Progenitor cell of endocrine pancreas (in vitro differentiated cells): ENCODE data around the gene SPINT4. TPM values are rescaled to one million over a fixed set of nuclear protein-coding genes. Genes with fewer than 3 reads are reported as not detected.

Experiments used
- DNase-seq: peaks from one replicate; pipeline ENCODE4 v3.0.0; 2021; ENCODE audit warnings: low spot score; ENCODE audit not compliant: unreplicated experiment
- H3K27ac Mint-ChIP-seq: 2 replicates; pipeline ENCODE4 v1.8.0; 2021; ENCODE audit warnings: mild to moderate bottlenecking, moderate library complexity, mixed read lengths
- H3K27me3 Mint-ChIP-seq: 2 replicates; pipeline ENCODE4 v1.8.0; 2021; ENCODE audit warnings: mixed read lengths
- H3K36me3 Mint-ChIP-seq: 2 replicates; pipeline ENCODE4 v1.8.0; 2022; ENCODE audit warnings: mixed read lengths; ENCODE audit not compliant: insufficient read depth
- H3K4me1 Mint-ChIP-seq: 2 replicates; pipeline ENCODE4 v1.8.0; 2021; ENCODE audit warnings: low read depth, mixed read lengths
- H3K4me3 Mint-ChIP-seq: 2 replicates; pipeline ENCODE4 v1.8.0; 2021; ENCODE audit warnings: low read depth, mild to moderate bottlenecking, moderate library complexity, mixed read lengths
- H3K9me3 Mint-ChIP-seq: 2 replicates; pipeline ENCODE4 v1.8.0; 2021; ENCODE audit warnings: low read depth, mixed read lengths
- total RNA-seq: library from RNA; stranded (reverse); gene quantifications from 2 replicates; pipeline ENCODE4 v1.2.1, GENCODE V29; 2021
- TF ChIP-seq, protein P1 (sequence below): fragments of 200-600 bp; sonication (generic); IDR thresholded peaks from one replicate; pipeline ENCODE4 v1.5.0; 2021; ENCODE audit warnings: antibody characterized with exemption, mild to moderate bottlenecking; ENCODE audit not compliant: unreplicated experiment

Gene SPINT4
- total RNA-seq, 1 donor from 2014 or later: not detected

DNA sequence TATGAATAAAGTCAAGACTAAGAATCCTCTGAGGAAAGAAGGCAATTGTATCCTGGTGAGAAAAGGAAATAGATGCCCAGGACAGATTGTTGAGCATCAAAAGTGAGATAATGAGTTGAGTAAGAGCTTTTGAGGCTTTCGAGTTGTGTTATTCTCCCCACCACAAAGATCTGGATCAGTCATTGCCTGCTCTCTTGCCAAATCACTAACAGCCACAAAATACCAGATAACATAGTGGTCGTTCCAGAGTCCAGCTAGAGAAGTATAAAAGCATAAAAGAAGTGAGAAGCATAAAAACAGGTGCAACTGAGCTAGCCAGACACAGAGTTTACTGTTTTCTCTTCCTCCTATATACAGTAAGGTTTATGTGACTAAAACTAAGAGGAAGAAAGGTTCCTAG is 4.9 kb downstream of the SPINT4 start:
- TF ChIP-seq, protein P1, sequence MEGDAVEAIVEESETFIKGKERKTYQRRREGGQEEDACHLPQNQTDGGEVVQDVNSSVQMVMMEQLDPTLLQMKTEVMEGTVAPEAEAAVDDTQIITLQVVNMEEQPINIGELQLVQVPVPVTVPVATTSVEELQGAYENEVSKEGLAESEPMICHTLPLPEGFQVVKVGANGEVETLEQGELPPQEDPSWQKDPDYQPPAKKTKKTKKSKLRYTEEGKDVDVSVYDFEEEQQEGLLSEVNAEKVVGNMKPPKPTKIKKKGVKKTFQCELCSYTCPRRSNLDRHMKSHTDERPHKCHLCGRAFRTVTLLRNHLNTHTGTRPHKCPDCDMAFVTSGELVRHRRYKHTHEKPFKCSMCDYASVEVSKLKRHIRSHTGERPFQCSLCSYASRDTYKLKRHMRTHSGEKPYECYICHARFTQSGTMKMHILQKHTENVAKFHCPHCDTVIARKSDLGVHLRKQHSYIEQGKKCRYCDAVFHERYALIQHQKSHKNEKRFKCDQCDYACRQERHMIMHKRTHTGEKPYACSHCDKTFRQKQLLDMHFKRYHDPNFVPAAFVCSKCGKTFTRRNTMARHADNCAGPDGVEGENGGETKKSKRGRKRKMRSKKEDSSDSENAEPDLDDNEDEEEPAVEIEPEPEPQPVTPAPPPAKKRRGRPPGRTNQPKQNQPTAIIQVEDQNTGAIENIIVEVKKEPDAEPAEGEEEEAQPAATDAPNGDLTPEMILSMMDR: no peak
- H3K27ac Mint-ChIP-seq: no peak overlapping the region
- H3K4me1 Mint-ChIP-seq: no peaks in the 10 kb centered on the region
- no peak overlapping the region for H3K4me3 Mint-ChIP-seq
- no peak for DNase-seq
- H3K9me3 Mint-ChIP-seq: peaks cover 8% of the 10 kb centered on the region
- peaks cover 2% of the 10 kb centered on the region for H3K36me3 Mint-ChIP-seq
- peaks cover 10% of the 10 kb centered on the region for H3K27me3 Mint-ChIP-seq

DNA sequence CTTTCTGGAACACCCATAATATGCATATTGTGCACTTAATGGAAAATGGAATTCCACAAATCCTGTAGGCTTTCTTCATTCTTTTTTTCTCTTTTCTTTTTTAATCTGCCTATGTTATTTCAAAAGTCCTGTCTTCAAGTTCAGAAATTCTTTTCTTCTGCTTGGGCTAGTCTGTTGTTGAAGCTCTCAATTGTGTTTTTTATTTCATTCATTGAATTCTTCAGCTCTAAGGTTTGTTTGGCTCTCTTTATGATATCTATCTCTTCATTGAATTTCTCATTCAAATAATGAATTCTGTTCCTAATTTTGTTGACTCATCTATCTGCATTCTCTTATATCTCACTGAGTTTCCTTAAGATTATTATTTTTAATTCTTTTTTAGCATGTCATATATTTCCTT is 10.1 kb downstream of the SPINT4 start:
- Mint-ChIP-seq H3K36me3 (peaks cover 2% of the 10 kb centered on the region), H3K4me1 (no peaks in the 10 kb centered on the region), H3K27me3 (no peaks in the 10 kb centered on the region), H3K9me3 (peaks cover 24% of the 10 kb centered on the region), H3K4me3 (no peak overlapping the region), H3K27ac (no peak overlapping the region)
- DNase-seq: no peak
- TF ChIP-seq, protein P1: no peak

DNA sequence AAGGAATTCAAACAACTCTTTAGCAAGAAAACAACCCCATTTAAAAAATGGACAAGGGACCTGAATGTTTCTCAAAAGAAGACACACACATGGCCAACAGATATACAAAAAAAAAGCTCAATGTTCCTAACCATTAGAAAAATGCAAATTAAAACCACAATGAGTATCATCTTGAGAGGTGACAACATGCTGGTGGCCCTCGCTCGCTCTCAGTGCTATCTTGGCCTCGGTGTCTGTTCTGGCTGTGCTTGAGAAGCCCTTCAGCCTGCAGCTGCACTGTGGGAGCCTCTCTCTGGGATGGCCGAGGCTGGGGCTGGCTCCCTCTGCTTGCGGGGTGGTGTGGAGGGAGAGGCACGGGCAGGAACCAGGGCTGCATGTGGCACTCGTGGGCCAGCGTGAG is 13.4 kb downstream of the SPINT4 start:
- Mint-ChIP-seq H3K9me3 (peaks cover 24% of the 10 kb centered on the region), H3K27ac (no peak overlapping the region), H3K36me3 (peaks cover 2% of the 10 kb centered on the region), H3K27me3 (no peaks in the 10 kb centered on the region), H3K4me1 (no peaks in the 10 kb centered on the region), H3K4me3 (no peak overlapping the region)
- TF ChIP-seq, protein P1: no peak
- DNase-seq: no peak

DNA sequence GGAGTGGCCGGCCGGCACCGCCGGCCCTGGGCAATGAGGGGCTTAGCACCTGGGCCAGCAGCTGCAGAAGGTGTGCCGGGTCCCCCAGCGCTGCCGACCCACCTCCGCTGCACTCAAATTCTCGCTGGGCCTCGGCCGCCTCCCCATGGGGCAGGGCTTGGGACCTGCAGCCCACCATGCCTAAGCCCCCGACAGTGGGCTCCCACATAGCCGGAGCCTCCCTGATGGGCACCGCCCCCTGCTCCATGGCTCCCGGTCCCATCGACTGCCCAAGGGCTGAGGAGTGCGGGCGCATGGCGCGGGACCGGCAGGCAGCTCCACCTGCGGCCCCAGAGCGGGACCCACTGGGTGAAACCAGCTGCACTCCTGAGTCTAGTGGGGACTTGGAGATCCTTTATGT is 13.8 kb downstream of the SPINT4 start:
- Mint-ChIP-seq H3K27me3 (no peaks in the 10 kb centered on the region), H3K4me3 (no peak overlapping the region), H3K9me3 (peaks cover 22% of the 10 kb centered on the region), H3K4me1 (no peaks in the 10 kb centered on the region), H3K36me3 (peaks cover under 1% of the 10 kb centered on the region), H3K27ac (no peak overlapping the region)
- TF ChIP-seq, protein P1: no peak
- no peak for DNase-seq

DNA sequence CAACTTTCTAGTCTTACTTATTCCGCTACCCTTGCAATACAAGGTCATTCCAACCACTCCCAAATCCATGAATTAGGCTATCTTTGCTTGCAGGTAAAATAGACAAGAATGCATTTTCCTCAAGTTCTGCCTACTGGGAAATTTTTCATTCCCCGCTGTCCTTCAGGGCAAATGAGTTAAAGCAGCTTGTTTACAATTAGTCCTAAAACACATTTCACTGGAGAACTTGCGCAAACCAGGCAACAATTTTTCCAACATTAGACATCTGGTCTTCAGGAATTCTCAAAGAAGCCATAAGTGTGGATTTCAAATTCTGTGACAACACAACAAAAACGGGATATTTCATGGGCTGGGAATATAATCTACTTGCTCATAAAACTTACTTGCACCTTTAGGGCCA is 20.4 kb downstream of the SPINT4 start:
- no peaks in the 10 kb centered on the region for H3K36me3 Mint-ChIP-seq
- TF ChIP-seq, protein P1: no peak
- H3K9me3 Mint-ChIP-seq: no peaks in the 10 kb centered on the region
- H3K4me3 Mint-ChIP-seq: no peak overlapping the region
- no peaks in the 10 kb centered on the region for H3K4me1 Mint-ChIP-seq
- DNase-seq: no peak
- no peak overlapping the region for H3K27ac Mint-ChIP-seq
- H3K27me3 Mint-ChIP-seq: no peaks in the 10 kb centered on the region
